K562 (cell line): Measurements from ENCODE around the gene ITSN1. TPM values are rescaled to one million over a fixed set of nuclear protein-coding genes. Genes with fewer than 3 reads are reported as not detected.
A peak's percentile ranks its signal among the peaks of the same experiment; 100 is the strongest.

Source experiments
- ATAC-seq: fragments of 200-7000 bp; cut with Tn5 transposase; 3 replicates; pipeline ENCODE4 v1.9.1; 2020; ENCODE audit warnings: moderate library complexity
- BruUV-seq: library from RNA; stranded (reverse); fragments of 400-500 nt; replicated peaks from 2 replicates; lab custom pipeline; 2021; lab: Mats Ljungman, UMichigan
- CTCF ChIA-PET: fragments of 300-600 bp; formaldehyde crosslinking; extraction: SDS; loops from one replicate; lab custom pipeline; 2021; ENCODE audit warnings: low intra/inter-chr PET ratio; lab: Yijun Ruan, JAX
- POLR2A ChIA-PET: fragments of 300-600, 350-650 bp; sonication (Branson Sonifier 250); formaldehyde crosslinking; extraction: SDS; loops from one replicate; lab custom pipeline; 2021; ENCODE audit warnings: antibody characterized with exemption, inconsistent platforms; lab: Yijun Ruan, JAX
- DNase-seq, 4 experiments: peaks; one replicate each; pipeline versions ENCODE4 v3.0.0 to v3.0.0-alpha.2; 2011 to 2018; ENCODE audit warnings: low spot score in 3 of 4, mixed read lengths in 3 of 4; ENCODE audit errors: extremely low read depth in 1 of 4
- FAIRE-seq: peaks from 2 replicates; lab custom pipeline; 2011; peaks lifted over from hg19 to GRCh38; lab: Jason Lieb, UNC
- H2AFZ ChIP-seq: 2 replicates; pipeline ENCODE4 v1.6.0; 2011; ENCODE audit warnings: low read depth, low read length, control low read depth, inconsistent platforms
- H3K27ac ChIP-seq: fragments of 200-600 bp; 3 replicates; pipeline ENCODE4 v1.8.0; 2011; ENCODE audit warnings: low read depth, mild to moderate bottlenecking, control low read depth, inconsistent platforms, low read length, moderate library complexity, mixed read lengths; ENCODE audit errors: extremely low read depth
- H3K27me3 ChIP-seq, 2 experiments: fragments of 300-600 bp in 1 of 2; 2 replicates in 1 of 2; 3 replicates in 1 of 2; pipeline versions ENCODE4 v1.6.0 to v1.8.0; 2011; ENCODE audit warnings: inconsistent platforms in 2 of 2, low read length in 2 of 2, mild to moderate bottlenecking in 1 of 2, mixed read lengths in 1 of 2, moderate library complexity in 1 of 2; ENCODE audit not compliant: control insufficient read depth in 2 of 2, insufficient read depth in 2 of 2
- H3K36me3 ChIP-seq: fragments of 300-600 bp; 3 replicates; pipeline ENCODE4 v1.8.0; 2011; ENCODE audit warnings: mild to moderate bottlenecking, low read length, inconsistent platforms; ENCODE audit not compliant: control insufficient read depth, insufficient read depth
- H3K4me1 ChIP-seq, 2 experiments: fragments of 200-600 bp in 1 of 2; replicated peaks in 1 of 2; 2 replicates in 1 of 2; 3 replicates in 1 of 2; pipeline versions ENCODE4 v1.5.1 to v1.8.0; 2011; ENCODE audit warnings: inconsistent platforms in 2 of 2, low read length in 2 of 2, mild to moderate bottlenecking in 1 of 2, mixed read lengths in 1 of 2, moderate library complexity in 1 of 2; ENCODE audit not compliant: control insufficient read depth in 2 of 2, insufficient read depth in 2 of 2
- H3K4me2 ChIP-seq: 2 replicates; pipeline ENCODE4 v1.6.1; 2011; ENCODE audit warnings: low read length, control low read depth, inconsistent platforms, mixed read lengths; ENCODE audit not compliant: insufficient read depth
- H3K4me3 ChIP-seq: fragments of 200-600 bp; sonication (generic), shearing (Covaris generic); 2 replicates; pipeline ENCODE4 v1.5.1; 2016; ENCODE audit warnings: control low read depth, inconsistent platforms
- H3K79me2 ChIP-seq: fragments of 200-600 bp; 3 replicates; pipeline ENCODE4 v1.8.0; 2011; ENCODE audit warnings: low read length, inconsistent platforms; ENCODE audit not compliant: control insufficient read depth, insufficient read depth
- H3K9ac ChIP-seq, 2 experiments: 2 replicates each; pipeline versions ENCODE4 v1.6.0 to v1.6.1; 2011; ENCODE audit warnings: low read depth in 2 of 2, low read length in 2 of 2, control low read depth in 1 of 2, inconsistent platforms in 1 of 2, mild to moderate bottlenecking in 1 of 2, mixed read lengths in 1 of 2; ENCODE audit not compliant: insufficient read depth in 1 of 2
- H3K9me1 ChIP-seq: one replicate; pipeline ENCODE4 v1.6.0; 2011; ENCODE audit warnings: inconsistent platforms, mild to moderate bottlenecking, low read length, moderate library complexity; ENCODE audit not compliant: control insufficient read depth, insufficient read depth
- H3K9me3 ChIP-seq: replicated peaks from 2 replicates; pipeline ENCODE4 v1.5.1; 2011; ENCODE audit warnings: low read depth, low read length, inconsistent platforms; ENCODE audit not compliant: control insufficient read depth, insufficient read depth
- H4K20me1 ChIP-seq: replicated peaks from 2 replicates; pipeline ENCODE4 v1.6.1; 2011; ENCODE audit warnings: low read length, inconsistent platforms, mixed read lengths; ENCODE audit not compliant: control insufficient read depth, insufficient read depth
- BDP1 ChIP-seq: IDR thresholded peaks from 3 replicates; pipeline ENCODE4 v1.6.1; 2011; ENCODE audit not compliant: insufficient read length, insufficient read depth
- CBFA2T3 ChIP-seq: fragments of 450-650 bp; IDR thresholded peaks from 2 replicates; pipeline ENCODE4 v1.6.1; 2017
- CBX8 ChIP-seq: fragments of 200-600 bp; sonication (generic); IDR thresholded peaks from 2 replicates; pipeline ENCODE4 v1.6.1; 2012; ENCODE audit warnings: borderline replicate concordance, mixed run types, low read depth, mild to moderate bottlenecking, moderate library complexity, mixed read lengths, low read length, control low read depth, inconsistent platforms; ENCODE audit not compliant: poor library complexity, severe bottlenecking; ENCODE audit errors: extremely low read depth
- CCNT2 ChIP-seq: IDR thresholded peaks from 2 replicates; pipeline ENCODE4 v1.6.1; 2011; ENCODE audit warnings: borderline replicate concordance, low read depth, mild to moderate bottlenecking, moderate library complexity, mixed read lengths, low read length; ENCODE audit not compliant: insufficient read length; ENCODE audit errors: extremely low read depth
- NCOA6 ChIP-seq: fragments of 450-650 bp; IDR thresholded peaks from 2 replicates; pipeline ENCODE4 v1.6.1; 2017; ENCODE audit warnings: mild to moderate bottlenecking
- NONO ChIP-seq, 2 experiments: fragments of 200-400 bp in 1 of 2; fragments of 450-650 bp in 1 of 2; formaldehyde crosslinking in 1 of 2; IDR thresholded peaks; 2 replicates each; pipeline ENCODE4 v1.6.1; 2017; ENCODE audit warnings: low read depth in 2 of 2, mild to moderate bottlenecking in 2 of 2, moderate library complexity in 2 of 2, low read length in 1 of 2
- SMAD2 ChIP-seq: fragments of 150-350 bp; IDR thresholded peaks from 2 replicates; pipeline ENCODE4 v1.6.1; 2014; ENCODE audit warnings: low read depth, mild to moderate bottlenecking, low read length
- WGBS: fragments of 100-300 bp; shearing (Covaris generic); methylation state at CpG from one replicate; pipeline ENCODE4 v1.1.6; 2016; ENCODE audit warnings: low coverage, mixed read lengths; ENCODE audit not compliant: insufficient coverage; ENCODE audit errors: missing lambda C conversion rate; 5-methylcytosine and 5-hydroxymethylcytosine counted together
- in situ Hi-C: fragments of 300-500 bp; cut with MboI; formaldehyde crosslinking; loops from 4 replicates; pipeline ENCODE4 v1.15.0; 2018; ENCODE audit warnings: inconsistent platforms, mixed read lengths
- intact Hi-C: fragments of 100-400 bp; cut with micrococcal nuclease; formaldehyde crosslinking; loops from 2 replicates; pipeline ENCODE4 v1.14.2; 2022
- polyA plus RNA-seq, 8 experiments: library from polyadenylated mRNA; depleted of rRNA in 4 of 8; stranded (reverse) in 5 of 8; unstranded in 3 of 8; fragments of >200 nt; fragmentation: Nextera tagmentation in 2 of 8; fragmentation: Illumina TruSeq in 1 of 8; extraction: Ambion mirVana in 2 of 8; extraction: Trizol in 1 of 8; gene quantifications; 2 replicates each; pipeline versions ENCODE4 v1.2.1 to v1.2.3, GENCODE V29; 2011 to 2014; ENCODE audit warnings: inconsistent platforms in 1 of 8, missing spikeins in 1 of 8
- total RNA-seq, 7 experiments: library from RNA; depleted of rRNA in 6 of 7; stranded (reverse); fragments of >200 nt in 6 of 7; fragmentation: Illumina TruSeq in 2 of 7; extraction: Trizol in 2 of 7; gene quantifications; 2 replicates each; pipeline versions ENCODE4 v1.2.1 to v1.2.3, GENCODE V29; 2011 to 2021; ENCODE audit warnings: low replicate concordance in 1 of 7
- TF ChIP-seq, protein P1 (sequence below): sonication (generic); formaldehyde crosslinking; IDR thresholded peaks from 2 replicates; pipeline ENCODE4 v1.8.0; 2023; ENCODE audit warnings: mild to moderate bottlenecking, missing genetic modification reagents
- TF ChIP-seq, protein P2 (sequence below): sonication (generic); formaldehyde crosslinking; IDR thresholded peaks from 2 replicates; pipeline ENCODE4 v1.8.0; 2023; ENCODE audit warnings: mild to moderate bottlenecking, missing genetic modification reagents

ITSN1 gene
- total and polyA plus RNA-seq, 9 of the 15 experiments (the other 6 are each of a cell fraction or from before 2014, with no cell fraction given): 1.1 to 12.6 (median 4.8) TPM

GRCh38 chr21:33696465-33696864 lies 54.2 kb downstream of the ITSN1 start:
- CTCF ChIA-PET: no interaction called here
- Histone ChIP-seq H3K4me3 (no peak overlapping the region), H3K27me3 (peaks cover 9 to 10% of the 10 kb centered on the region in 2 experiments; a peak in 4 of 5 replicates), H3K27ac (no peak overlapping the region), H2AFZ (no peak overlapping the region), H4K20me1 (no peaks in the 10 kb centered on the region), H3K36me3 (no peaks in the 10 kb centered on the region), H3K9me1 (no peaks in the 10 kb centered on the region), H3K4me1 (no peaks in the 10 kb centered on the region), H3K4me2 (no peak overlapping the region), H3K9me3 (no peaks in the 10 kb centered on the region), H3K79me2 (no peaks in the 10 kb centered on the region), H3K9ac (no peak overlapping the region)
- in situ Hi-C loops (no loop called here), intact Hi-C loops (no loop called here)
- 6% methylated on average over 5 of the region's 5 CpGs for WGBS
- ATAC-seq: no peak
- BruUV-seq: no TSS peak
- no peak for DNase-seq
- TF ChIP-seq NCOA6 (no peak), CBFA2T3 (no peak), CBX8 (peak; percentile 39)
- FAIRE-seq: no peak
- POLR2A ChIA-PET: no interaction called here

- H3K27ac ChIP-seq: no peak overlapping the region
- no peaks in the 10 kb centered on the region for H3K9me3 ChIP-seq
- no peaks in the 10 kb centered on the region for H4K20me1 ChIP-seq
- H3K4me2 ChIP-seq: no peak overlapping the region
- no peaks in the 10 kb centered on the region for H3K4me1 ChIP-seq
- no TSS peak for BruUV-seq
- ChIA-PET CTCF (no interaction called here), POLR2A (interaction anchor here (1.2 kb wide), 1 partner anchor 9 kb away, joined by 4 read pairs; no protein-coding TSS in a partner anchor)
- no peaks in the 10 kb centered on the region for H3K36me3 ChIP-seq
- no peaks in the 10 kb centered on the region for H3K9me1 ChIP-seq
- H2AFZ ChIP-seq: no peak overlapping the region
- intact Hi-C loops: no loop called here
- in situ Hi-C loops: no loop called here
- no peak for ATAC-seq
- peaks cover 0 to 8% of the 10 kb centered on the region in 2 experiments; a peak in 1 of 5 replicates for H3K27me3 ChIP-seq
- no peak overlapping the region for H3K4me3 ChIP-seq
- no peak for DNase-seq
- H3K9ac ChIP-seq: no peak overlapping the region
- 21% methylated on average over 3 of the region's 3 CpGs for WGBS
- FAIRE-seq: no peak
- no peaks in the 10 kb centered on the region for H3K79me2 ChIP-seq
- TF ChIP-seq, protein P1, sequence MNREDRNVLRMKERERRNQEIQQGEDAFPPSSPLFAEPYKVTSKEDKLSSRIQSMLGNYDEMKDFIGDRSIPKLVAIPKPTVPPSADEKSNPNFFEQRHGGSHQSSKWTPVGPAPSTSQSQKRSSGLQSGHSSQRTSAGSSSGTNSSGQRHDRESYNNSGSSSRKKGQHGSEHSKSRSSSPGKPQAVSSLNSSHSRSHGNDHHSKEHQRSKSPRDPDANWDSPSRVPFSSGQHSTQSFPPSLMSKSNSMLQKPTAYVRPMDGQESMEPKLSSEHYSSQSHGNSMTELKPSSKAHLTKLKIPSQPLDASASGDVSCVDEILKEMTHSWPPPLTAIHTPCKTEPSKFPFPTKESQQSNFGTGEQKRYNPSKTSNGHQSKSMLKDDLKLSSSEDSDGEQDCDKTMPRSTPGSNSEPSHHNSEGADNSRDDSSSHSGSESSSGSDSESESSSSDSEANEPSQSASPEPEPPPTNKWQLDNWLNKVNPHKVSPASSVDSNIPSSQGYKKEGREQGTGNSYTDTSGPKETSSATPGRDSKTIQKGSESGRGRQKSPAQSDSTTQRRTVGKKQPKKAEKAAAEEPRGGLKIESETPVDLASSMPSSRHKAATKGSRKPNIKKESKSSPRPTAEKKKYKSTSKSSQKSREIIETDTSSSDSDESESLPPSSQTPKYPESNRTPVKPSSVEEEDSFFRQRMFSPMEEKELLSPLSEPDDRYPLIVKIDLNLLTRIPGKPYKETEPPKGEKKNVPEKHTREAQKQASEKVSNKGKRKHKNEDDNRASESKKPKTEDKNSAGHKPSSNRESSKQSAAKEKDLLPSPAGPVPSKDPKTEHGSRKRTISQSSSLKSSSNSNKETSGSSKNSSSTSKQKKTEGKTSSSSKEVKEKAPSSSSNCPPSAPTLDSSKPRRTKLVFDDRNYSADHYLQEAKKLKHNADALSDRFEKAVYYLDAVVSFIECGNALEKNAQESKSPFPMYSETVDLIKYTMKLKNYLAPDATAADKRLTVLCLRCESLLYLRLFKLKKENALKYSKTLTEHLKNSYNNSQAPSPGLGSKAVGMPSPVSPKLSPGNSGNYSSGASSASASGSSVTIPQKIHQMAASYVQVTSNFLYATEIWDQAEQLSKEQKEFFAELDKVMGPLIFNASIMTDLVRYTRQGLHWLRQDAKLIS (CRISPR knock-in tag): no peak
- TF ChIP-seq, protein P2, sequence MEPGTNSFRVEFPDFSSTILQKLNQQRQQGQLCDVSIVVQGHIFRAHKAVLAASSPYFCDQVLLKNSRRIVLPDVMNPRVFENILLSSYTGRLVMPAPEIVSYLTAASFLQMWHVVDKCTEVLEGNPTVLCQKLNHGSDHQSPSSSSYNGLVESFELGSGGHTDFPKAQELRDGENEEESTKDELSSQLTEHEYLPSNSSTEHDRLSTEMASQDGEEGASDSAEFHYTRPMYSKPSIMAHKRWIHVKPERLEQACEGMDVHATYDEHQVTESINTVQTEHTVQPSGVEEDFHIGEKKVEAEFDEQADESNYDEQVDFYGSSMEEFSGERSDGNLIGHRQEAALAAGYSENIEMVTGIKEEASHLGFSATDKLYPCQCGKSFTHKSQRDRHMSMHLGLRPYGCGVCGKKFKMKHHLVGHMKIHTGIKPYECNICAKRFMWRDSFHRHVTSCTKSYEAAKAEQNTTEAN: no peak
- TF ChIP-seq CCNT2 (no peak), NONO (IDR thresholded peaks at IDR 0.05; ENCODE audit: low read depth in 2 of 2, low read length in 1 of 2) (no peak), SMAD2 (no peak), BDP1 (no peak)
Measured at GRCh38 chr21:33698087-33698860, 56.0 kb downstream of the ITSN1 start.
